22Rv1 (cell line): ENCODE measurements around the gene MCF2L.

Source experiments
- H3K27ac ChIP-seq: fragments of 450-650 bp; 2 replicates; pipeline ENCODE4 v1.5.1; 2017
- CTCF ChIP-seq: fragments of 450-650 bp; IDR thresholded peaks from 2 replicates; pipeline ENCODE4 v1.5.1; 2017; ENCODE audit warnings: mild to moderate bottlenecking
- ZFX ChIP-seq: fragments of 450-650 bp; IDR thresholded peaks from 2 replicates; pipeline ENCODE4 v1.6.1; 2017; ENCODE audit warnings: antibody characterized with exemption, borderline replicate concordance

MCF2L gene

GRCh38 chr13:113148407-113148806 is 179.4 kb downstream of the MCF2L start:
- TF ChIP-seq ZFX (no peak), CTCF (no peak)
- H3K27ac ChIP-seq = no peak overlapping the region

- no peak overlapping the region for H3K27ac ChIP-seq
- TF ChIP-seq CTCF = no peak
- TF ChIP-seq ZFX = no peak
These were observed 180.0 kb downstream of the MCF2L start for GRCh38 chr13:113148940-113149503.
